Measurements from ENCODE around the gene INHBB.
"Not testable (repeated sequence)": the region's sequence is repeated elsewhere in the genome, so short reads cannot be mapped to it uniquely, and the experiment has no call there.

INHBB gene

DNA sequence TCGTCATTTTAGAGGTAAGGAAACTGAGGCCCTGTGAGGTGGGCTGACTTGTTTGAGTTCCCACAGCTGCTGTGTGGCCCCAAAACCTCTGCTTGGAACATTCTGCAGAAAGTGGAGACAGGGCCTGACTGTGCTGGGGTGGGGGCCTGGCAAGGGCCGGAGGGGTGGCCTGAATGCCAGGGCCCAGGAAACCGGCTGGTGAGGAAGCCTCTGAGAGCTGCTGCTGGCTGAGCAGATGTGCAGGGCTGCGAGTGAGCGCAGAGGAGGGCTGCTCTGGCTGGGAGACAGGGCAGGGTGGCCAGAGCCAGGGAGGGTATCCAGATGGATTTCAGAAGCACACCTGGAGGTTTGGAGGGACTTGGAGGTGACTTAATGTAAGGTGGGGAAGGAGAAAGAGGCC lies 29.9 kb upstream of the INHBB start:
- DNase-seq (ENCODE audit: low spot score), result no peak

DNA sequence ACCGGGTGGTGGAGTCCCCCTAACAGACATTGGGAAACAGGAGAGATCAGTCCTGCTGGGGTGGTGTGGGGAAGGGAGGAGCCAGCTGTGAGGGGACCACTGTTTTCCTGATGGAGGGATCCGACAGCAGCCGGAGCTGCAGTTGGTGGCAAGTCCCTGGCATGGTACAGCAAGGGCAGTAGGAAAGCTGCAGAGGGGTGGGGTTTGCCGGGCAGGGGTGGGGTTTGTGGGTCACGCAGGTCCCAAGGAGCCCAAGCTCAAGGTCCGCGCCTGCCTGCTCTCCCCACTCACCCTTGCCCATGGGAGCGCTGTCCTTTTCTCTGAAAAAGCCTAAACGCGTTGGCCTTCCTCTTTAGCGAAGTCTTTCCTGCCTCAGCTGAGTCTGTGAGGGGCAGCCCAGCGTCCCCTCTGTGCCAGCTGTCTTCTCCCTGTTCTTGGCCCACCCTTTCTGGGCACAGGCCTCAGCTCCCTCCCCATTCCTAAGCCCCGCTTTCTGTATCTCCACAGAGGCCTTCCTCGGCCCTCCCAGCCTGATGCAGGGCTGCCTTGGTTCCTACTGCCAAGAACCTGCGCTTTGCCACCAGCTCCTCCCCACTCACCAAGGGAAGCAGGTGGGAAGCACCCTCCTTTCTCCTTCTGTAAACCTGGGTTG lies 29.3 kb upstream of the INHBB start:
- no peak for DNase-seq (ENCODE audit: low spot score)

DNA sequence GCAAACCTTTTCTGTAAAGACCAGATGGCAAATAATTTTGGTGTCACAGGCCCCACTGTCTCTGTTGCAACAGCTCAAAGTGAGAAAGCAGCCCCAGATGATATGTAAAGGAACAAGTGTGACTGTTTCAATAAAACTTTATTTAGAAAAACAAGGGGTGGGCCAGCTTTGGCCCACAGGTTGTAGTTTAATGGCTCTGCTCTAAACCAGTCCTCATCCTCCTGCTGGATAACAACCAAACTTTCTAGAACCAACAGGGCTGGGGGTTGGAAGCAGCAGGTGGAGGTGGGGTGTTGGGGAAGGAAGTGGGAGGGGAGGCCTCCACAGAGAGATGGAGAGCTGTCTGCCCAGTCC lies 28.8 kb upstream of the INHBB start:
- no peak for DNase-seq (ENCODE audit: low spot score)

DNA sequence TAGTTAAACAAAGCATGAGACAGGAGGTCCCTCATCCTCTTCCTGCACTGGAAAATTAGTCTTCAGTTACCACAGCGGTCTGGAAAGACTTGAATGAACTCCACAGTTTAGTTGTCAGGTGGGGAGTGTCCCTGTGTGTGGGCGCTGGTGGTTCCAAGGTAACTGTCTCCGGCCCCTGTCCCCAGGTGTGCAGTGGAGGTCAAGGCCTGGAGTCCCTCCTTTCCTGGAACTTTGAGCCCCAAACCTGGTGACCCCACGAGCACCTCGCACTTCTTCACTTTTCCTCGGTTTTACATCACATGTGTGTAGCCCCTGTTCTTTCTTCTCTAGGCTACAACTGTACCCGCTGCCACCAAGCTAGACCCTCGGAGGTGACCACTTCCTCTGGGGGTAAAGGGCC lies 28.0 kb upstream of the INHBB start:
- DNase-seq (ENCODE audit: low spot score), result no peak

DNA sequence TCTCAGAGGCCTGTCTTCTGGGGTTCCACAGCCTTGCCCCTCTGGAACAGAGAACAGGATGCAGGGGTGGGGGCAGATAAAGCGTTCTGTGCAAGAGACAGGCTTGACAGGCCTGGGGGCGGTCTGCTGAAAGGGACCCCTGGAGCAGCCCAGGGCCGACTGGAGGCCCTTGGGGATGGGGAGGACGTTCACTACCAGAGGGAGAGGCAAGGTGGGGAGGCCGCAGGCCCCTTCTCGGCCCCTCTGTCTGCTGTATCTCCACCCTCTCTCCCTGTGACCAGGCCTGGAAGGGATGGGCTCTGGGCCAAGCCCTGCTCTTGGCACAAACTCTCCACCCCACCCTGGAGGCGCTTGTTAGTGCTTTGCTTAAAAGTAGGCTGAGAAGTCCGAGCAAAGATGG lies 27.3 kb upstream of the INHBB start:
- DNase-seq (ENCODE audit: low spot score), result no peak

DNA sequence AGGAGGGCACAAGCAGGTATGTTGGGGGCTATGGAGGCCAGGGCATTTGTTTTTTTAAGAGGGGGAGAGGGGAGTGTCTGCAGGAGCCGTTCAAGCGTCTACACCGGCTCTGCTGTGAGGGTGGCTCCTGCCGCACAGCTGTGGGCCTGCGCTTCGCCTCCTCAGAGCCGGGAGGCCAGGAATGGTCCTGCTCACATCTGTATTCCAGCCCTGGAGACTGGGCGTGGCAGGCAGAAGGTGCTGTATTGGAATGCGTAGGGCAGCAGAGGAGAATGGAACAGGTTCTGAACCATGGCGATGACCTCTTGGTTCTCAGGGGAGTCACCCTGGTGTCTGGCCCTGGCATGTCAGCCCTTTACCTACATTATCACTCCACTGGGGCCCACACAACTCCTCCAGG lies 26.8 kb upstream of the INHBB start:
- no peak for DNase-seq (ENCODE audit: low spot score)

DNA sequence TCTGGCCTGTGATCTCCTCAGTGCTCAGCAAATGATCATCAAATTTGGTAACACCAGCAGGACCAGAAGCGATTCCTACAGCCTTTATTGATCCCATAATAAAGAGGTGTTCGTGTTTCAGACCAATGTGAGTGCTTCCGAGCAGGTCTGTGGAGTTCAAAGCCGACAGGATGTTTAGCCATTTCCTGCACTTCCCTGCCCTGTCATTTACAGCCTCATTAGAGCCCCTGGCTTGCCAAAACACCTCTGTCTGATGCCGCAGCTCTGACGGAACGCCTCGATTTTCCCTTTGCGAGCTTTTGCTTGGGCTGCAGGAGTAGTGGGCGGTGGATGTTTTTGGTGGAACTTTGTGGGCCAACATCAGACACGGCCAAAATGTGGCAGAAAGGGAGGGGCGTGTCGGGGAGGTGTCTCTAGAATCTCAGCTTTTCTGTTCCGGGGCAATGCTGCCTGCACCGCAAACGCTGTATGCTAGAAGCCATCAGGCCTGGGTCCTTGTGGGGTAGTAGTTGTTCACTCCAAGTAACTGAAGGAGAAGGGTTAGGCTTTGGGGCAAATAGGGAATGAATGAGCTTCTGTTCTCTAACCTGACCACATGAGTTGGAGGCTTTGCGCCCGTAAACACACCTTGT lies 26.1 kb upstream of the INHBB start:
- no peak for DNase-seq (ENCODE audit: low spot score)

DNA sequence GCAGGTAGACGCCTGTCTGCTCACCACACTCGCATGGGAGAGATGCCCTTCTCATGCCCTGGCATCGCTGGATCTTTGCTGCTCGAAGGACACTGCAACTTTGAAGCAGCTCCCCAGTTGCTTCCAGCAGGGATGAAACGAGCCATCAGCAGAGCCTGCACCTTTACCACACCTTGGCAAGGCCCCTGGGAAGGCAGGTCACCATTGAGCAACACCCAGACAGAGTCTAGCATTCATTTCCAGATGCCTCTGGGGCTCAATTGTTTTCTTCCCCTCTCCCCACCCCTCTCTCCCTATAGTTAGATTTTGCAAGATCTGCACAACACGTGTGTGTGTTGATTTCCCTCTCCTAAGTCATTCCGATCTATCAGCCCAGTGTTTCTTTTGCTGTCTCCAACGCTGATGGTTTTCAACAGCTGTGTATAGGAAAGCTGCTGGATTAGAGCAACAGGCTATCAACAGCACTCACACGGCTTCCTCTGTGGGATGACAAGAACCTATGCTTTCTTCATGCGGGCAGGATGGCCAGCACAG lies 25.6 kb upstream of the INHBB start:
- DNase-seq (ENCODE audit: low spot score), result no peak

DNA sequence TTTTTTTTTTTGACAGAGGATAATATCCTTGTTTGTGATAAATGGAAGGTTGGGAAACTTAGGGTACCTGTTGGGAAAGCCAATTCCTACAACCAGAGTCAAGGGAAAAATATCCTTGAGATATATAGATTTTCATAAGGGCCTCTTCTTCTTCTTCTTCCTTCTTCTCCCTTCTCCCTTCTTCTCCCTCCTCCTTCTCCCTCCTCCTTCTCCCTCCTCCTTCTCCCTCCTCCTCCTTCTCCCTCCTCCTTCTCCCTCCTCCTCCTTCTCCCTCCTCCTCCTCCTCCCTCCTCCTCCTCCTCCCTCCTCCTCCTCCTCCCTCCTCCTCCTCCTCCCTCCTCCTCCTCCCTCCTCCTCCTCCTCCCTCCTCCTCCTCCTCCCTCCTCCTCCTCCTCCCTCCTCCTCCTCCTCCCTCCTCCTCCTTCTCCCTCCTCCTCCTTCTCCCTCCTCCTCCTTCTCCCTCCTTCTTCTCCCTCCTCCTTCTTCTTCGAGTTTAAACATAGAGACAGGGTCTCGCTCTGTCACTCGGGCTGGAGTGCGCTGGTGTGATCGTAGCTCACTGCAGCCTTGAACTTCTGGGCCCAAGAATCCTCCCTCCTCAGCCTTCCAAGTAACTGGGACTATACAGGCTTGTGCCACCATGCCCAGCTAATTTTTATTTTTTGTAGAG lies 24.9 kb upstream of the INHBB start:
- DNase-seq (ENCODE audit: low spot score), result not testable (repeated sequence)

DNA sequence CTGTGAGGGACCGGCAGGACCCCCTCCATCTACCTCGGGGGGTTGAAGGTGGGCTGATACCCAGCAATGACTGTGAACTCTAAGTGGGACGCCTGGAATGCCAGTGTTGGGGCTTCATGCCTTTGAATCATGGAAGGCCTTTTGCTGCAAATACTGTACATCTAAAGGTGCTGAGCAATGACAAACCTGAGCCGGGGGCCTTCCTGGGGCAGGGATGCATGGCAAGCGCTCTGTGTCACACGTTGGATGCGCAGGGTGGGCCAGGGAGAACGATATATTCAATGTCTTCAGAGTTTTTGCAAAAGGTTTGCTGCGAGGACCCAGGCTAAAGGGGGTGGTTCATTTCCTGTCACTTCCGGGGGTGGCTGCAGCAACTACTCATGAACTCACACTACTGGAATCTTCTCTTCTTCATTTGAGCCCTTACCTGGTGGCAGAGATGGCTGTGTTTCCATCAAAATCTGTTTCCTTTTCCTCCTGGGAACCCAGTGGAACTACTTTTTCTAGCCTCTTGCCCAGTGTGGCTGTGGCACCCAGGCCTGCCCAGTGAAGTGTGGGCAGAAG lies 24.1 kb upstream of the INHBB start:
- no peak for DNase-seq (ENCODE audit: low spot score)

DNA sequence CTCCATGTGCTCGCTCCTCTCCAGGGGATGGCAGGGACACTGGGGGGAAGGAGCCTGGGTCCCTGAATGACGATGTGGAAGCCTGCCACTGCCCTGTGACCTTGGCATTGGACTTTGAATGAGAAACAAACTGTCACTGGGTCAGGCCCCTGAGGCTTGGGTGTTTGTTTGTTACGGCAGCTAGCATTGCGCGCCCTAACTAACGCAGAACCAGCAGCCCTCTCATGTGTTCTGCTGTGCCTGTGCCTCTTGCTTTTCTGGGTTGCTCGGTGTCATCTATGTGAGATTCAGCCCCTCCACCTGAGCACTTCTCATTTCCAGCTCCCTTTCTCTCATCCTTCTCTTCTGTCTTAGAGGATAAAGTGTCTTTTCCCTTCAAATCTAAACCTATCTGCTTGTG lies 23.6 kb upstream of the INHBB start:
- DNase-seq (ENCODE audit: low spot score), result no peak

DNA sequence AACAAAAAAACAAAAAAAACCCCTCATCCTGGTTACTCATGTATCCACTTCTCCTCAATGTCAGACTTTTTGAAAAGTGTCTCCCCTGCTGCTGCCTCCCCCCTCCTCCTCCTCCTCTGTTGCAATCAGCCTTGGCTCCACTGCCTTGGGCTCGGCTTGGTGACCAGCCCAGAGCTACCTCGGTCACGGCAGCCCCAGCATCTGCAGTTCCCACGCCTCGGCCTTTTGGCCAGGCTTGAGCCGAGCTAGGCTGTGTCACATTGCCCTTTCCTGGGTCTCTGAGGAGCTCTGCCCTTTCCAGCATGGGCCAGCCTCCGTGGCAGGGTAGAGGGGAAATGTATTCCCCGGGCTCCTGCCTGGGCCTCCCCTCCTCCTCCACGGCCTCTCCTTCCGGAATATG lies 22.7 kb upstream of the INHBB start:
- no peak for DNase-seq (ENCODE audit: low spot score)

DNA sequence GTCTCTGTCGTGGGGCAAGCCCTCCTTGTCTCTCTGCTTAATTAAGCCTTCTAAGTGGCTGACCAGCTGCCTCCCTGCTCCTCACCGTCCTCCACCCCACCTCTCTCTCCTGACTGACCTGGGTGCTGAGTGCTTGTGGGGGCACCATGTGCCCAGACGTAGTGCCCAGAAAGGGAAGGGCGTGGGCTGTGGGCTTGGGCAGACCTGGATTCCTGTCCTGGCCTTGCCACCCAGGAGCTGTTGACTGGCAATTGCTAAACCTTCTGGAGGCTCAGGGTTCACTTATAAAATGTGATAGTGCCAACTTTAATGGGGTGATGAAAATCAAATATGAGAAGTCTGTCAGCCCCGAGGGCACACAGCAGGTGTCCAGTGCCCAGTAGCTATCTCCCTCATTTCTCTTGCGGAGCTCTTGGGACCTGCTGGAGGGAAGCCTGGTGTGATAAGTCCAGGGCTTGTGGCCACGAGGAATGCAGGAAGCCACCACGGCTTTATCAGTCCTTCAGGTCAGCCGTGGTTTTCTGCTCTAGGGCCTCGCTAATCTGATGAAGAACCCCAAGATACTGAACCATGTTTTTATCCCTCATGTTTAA lies 22.0 kb upstream of the INHBB start:
- DNase-seq (ENCODE audit: low spot score), result no peak

DNA sequence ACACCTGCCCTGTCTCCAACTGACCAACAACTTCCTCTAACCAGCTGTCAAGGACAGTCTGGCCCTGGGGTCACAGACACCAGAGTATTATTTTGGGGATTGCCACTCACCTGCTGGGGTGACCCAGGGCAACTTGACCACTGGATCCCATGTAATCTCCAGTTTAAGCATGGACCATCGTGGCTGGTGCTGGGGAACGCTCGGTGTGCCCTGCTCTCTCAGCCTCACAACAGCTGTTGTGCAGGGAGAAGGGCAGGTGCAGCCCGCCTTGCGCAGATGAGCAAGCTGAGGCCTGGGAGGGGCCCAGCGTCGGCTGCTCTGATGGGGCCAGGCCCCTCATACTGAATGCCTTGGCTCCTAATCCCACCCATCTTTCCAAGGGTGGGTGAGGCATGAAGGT lies 21.0 kb upstream of the INHBB start:
- no peak for DNase-seq (ENCODE audit: low spot score)

DNA sequence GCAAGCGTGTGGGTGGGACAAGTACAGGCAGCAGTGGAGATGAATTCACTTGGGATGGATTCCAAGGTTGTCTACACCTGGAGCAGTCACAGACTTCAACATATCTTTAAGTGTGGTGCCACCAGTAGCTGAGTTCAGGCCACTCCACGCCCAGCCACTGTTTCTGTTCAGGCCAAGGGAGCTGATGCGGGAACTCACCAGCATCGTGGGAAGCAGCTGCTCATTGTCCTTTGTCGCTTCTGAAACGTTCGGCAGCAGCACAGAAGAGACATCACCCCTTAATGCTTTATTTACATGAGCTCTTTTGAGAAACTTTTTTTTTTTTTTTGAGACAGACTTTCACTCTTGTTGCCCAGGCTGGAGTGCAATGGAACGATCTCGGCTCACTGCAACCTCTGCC lies 19.9 kb upstream of the INHBB start:
- no peak for DNase-seq (ENCODE audit: low spot score)

DNA sequence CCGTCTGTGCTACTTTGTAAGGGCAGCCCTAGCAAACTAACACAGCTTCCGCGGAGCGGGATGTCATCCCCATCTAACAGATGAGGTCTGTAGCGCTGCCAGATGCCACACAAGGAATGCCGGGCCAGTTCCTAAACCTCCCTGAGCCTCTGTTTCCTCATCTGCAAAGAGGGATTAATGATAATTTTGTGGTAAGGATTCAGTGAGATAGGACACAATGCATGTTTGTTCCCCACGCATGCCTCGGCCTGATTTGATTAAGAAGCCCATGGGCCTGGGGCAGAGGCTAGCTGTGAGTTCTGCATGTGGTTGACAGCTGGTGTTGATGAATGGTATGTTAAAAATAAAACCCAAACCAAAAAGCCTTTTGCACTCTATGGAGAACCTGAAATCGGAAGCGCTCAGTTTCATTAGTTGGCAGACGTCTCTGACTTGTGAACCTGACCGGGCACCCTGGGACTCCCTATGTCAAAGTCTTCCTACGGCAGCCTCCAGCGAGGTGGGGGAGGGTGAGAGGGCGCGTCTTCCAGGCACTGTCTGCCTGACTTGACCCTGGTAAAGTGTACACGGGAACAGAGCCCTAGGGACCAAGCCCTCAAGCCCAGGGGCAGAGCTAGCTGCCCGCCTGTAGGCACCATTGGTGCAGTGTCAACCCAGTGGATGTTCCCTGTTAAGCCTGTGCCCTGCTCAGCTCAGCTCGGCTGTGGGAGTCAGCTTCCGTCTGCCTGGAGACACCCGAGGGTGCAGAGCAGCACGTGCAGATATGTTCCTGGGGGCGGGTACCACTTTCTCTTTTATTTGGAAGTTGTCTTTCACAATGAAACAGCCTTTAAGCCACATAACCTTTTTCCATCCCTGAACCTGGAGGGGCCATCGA lies 14.8 kb upstream of the INHBB start:
- no peak for DNase-seq (ENCODE audit: low spot score)

DNA sequence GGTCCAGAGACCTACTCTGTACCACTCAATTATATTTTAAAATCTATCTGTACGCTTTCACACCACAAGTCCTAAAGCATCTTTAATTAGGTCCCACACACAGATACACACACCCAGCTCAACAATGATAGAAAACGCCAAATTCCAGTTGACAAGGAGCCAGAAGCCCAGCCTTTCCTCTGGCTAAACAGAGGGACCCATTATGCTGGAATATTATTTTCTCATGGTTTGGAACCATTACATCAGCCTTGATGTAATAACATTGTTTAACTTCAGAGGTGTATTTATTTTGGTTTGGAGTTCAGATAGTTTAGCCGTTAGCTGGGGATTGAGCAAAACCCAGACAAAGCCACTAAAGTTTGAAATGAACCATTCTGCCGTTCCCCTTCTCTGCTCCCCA lies 14.0 kb upstream of the INHBB start:
- DNase-seq (ENCODE audit: low spot score), result no peak

DNA sequence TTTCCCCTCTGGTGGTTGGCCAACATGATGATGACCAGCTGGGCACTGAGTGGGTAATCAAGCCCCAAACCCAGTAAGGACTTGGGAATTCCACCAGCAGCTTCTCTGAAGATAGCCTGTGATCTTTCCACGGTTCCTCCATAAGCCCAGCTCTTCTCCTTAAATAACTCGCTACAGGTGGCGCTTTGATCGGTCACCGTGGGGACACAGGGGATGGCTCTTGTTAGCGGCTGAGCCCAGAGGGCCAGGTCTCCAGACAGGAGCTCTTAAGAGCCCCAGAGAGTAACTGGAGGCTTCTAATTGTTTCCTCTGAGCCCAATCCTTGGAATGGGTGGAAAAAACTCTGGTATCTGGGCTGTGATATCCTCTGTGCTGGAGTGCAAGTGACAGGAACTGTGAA lies 13.6 kb upstream of the INHBB start:
- no peak for DNase-seq (ENCODE audit: low spot score)

DNA sequence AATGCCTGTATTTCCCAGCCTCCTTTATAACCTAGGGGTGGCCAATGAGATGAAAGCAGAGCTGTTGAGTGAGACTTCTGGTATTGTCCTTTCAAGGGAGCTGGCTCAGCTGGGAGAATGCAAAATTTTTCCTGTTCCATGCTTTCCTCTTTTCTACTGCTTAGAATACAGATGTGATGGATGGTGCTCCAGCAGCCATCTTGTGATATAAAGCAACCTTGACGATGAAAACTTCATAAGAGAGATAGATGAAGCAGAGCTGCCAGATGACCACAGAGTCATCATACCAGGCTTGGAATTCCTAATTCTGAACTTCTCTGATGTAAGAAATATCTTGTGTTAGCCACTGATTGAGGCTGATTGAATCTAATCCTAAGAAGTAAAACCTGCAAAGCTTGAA lies 11.9 kb upstream of the INHBB start:
- no peak for DNase-seq (ENCODE audit: low spot score)

DNA sequence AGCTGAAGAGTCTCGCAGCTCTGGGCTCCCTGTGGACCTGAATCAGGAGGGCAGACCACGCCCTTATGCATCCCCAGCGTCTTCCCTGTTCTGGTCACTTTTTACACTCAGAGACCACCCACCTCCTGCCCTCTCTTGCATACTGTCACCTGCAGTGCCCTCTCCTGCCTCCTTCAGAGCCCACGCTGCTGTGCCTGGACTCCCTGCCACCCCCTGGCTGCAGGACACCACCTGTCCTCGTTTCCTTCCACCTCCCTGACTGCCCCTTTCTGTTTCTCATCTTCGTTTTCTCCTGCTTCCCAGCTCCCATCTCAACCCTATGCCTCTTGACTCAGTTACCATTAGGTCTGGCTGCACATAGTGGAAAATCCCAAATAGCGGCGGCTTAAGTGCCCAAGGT lies 9.2 kb upstream of the INHBB start:
- DNase-seq (ENCODE audit: low spot score), result no peak

DNA sequence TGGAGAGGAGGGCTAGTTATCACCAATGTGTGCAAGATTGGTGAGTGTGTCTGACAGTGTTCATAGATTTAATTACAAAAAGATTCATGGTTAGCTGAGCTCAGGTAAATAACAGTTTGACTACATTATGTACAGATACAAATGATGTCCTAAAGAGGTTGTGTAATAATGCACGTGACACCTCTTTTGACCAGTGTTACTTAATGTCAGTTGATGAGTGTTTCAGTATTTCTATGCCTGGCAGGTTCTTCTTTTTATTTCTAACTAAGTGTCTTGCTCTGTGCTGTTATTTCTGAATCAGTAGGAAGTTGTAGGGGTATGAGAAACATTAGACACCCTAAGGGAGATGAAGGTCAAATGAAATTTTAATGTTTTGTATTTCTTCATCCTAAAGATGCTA lies 7.9 kb upstream of the INHBB start:
- no peak for DNase-seq (ENCODE audit: low spot score)

DNA sequence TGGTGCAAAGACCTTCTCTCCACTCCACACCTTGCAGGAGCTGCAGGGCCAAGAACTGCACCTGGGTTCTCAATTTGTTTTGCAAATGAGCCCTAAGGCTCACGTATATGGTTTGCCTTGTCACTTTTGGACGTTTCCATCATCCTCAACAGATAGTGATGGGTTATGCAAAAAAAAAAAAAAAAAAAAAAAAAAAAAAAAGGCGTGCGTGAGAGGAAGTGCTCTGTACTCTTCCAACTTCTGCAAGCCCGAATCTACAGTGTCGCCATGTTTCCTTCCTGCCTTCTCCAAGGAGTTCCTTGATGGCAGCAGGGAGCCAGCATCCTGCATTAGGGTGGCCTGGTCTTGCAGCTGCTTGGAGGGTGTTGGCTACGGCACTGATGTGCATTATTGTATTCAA lies 4.0 kb upstream of the INHBB start:
- DNase-seq (ENCODE audit: low spot score), result no peak
